Measurements from ENCODE around the gene CEBPE.

GRCh38 chr14:23104070-23104590, 14.9 kb downstream of the CEBPE start:
- TF ChIP-seq, protein P1, sequence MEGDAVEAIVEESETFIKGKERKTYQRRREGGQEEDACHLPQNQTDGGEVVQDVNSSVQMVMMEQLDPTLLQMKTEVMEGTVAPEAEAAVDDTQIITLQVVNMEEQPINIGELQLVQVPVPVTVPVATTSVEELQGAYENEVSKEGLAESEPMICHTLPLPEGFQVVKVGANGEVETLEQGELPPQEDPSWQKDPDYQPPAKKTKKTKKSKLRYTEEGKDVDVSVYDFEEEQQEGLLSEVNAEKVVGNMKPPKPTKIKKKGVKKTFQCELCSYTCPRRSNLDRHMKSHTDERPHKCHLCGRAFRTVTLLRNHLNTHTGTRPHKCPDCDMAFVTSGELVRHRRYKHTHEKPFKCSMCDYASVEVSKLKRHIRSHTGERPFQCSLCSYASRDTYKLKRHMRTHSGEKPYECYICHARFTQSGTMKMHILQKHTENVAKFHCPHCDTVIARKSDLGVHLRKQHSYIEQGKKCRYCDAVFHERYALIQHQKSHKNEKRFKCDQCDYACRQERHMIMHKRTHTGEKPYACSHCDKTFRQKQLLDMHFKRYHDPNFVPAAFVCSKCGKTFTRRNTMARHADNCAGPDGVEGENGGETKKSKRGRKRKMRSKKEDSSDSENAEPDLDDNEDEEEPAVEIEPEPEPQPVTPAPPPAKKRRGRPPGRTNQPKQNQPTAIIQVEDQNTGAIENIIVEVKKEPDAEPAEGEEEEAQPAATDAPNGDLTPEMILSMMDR (conservative IDR thresholded peaks at IDR 0.05): no peak
- no peak for TF ChIP-seq EZH2 (IDR thresholded peaks at IDR 0.05; ENCODE audit: low read depth)
